ENCODE data around the gene ARFGAP2. TPM values are rescaled to one million over a fixed set of nuclear protein-coding genes. Genes with fewer than 3 reads are reported as not detected.
A peak's percentile ranks its signal among the peaks of the same experiment; 100 is the strongest.

Gene ARFGAP2
- total and polyA plus RNA-seq, 4 donors = 38.4 to 94.1 (median 67.0) TPM

DNA sequence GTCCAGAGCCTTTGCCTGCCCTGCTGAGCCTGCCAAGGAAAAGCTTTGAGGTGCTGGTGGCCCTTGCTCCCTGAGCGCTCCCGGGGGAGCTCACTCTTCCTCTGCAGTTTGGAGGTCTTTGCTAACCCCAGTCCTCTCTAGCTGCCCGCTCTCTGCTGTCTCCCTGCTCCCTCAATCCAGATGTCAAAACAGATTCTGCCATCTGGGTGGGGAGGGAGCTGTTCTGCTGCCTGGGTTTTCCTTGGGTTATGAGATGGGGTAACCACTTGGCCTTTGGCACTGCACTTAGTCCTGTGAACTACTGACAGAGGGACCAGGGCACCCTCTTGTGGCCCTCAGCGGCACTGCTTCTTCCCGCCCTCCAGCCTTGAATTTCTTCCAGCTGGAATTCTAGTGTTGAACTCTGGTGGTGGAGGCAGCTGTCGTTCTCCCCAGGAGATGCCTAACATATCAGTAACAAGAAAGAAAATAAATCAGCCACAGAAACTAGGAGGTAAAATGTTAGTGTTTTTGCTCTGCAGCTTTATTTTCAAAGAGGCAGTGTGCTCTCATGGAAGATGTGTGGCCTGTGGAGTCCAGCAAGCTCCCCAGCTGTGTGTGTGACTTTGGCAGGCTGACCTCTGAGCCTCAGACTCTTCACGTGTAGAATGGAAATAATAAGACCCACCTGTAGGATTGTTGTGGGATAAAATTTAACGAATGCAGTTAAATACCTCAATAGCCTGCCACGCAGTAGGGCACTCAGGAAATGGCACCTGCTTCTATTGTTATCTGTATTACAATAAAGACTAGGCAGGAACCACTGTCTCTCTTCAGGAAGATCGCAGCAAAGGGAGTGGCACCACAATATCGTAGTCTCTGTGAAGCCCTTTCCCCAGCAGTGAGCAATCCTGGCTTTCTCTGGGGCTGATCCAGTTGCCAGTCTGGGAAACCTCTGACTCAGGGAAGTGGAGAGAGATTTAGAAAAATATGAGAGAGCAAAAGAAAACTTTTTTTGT, 23.4 kb downstream of the ARFGAP2 start:
- no peaks in the 10 kb centered on the region for H3K36me3 ChIP-seq (ENCODE audit: control insufficient read depth in 1 of 2, insufficient read depth in 2 of 2, low read length in 1 of 2)
- no peaks in the 10 kb centered on the region for H3K9me3 ChIP-seq (ENCODE audit: control insufficient read depth, low read length)
- H3K4me3 ChIP-seq (ENCODE audit: low read length in 2 of 2) = no peak overlapping the region
- H3K27ac ChIP-seq (ENCODE audit: low read depth in 1 of 2, low read length in 2 of 2) = no peak overlapping the region
- intact Hi-C loops (cut with DNase I) = loop anchor here in 1 of 2 donors (2.0 kb wide), 1 partner anchor 264 kb away; no protein-coding TSS in a partner anchor
- ATAC-seq (ENCODE audit: low FRiP score) = peak; percentile 88
- peak; percentile 78 to 88 for DNase-seq
- 38% methylated on average over 11 of the region's 11 CpGs for WGBS, 2 donors
- H3K4me1 ChIP-seq (ENCODE audit: control insufficient read depth in 1 of 2, insufficient read depth in 2 of 2, low read length in 2 of 2) = no peaks in the 10 kb centered on the region
- no peaks in the 10 kb centered on the region for H3K27me3 ChIP-seq (ENCODE audit: control insufficient read depth in 1 of 2, insufficient read depth in 2 of 2, low read length in 1 of 2)

DNA sequence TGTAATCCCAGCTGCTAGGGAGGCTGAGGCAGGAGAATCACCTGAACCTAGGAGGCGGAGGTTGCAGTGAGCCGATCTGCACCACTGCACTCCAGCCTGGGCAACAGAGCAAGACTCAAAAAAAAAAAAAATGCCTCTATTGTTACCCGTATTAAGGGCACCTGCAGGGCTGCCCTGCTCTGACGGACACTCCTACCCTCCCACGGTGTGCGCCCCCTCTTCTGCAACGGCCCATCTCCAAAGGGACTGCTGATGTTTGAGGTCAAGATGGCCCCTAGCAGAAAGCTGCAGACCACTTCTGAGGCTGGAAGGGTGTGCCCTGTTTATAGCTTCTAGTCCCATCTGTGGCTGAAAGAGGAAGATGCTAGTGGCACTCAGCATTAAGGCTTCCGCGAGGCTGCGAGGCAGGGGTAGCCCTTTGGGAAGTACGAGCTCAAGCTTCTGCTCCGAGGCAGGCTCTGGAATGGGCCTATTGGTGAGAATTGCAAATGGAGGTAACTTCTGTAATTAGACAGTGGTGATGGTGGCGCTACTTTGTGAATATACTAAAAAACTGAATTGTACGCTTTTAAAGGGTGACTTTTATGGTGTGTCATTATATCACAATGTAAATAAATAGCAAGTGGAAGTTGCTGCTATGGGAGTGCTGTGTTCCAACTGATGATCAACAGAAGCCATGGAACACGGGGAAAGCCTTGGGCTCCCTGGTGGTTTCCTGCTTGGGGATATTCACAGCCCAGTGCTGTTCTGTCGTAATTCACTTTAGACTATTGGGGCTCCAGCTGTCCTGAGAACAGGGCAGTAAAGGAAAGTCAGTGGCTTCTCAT, 24.3 kb downstream of the ARFGAP2 start:
- intact Hi-C loops (cut with DNase I) = loop anchor here in 1 of 2 donors (2.0 kb wide), 1 partner anchor 264 kb away; no protein-coding TSS in a partner anchor
- H3K27ac ChIP-seq (ENCODE audit: low read depth in 1 of 2, low read length in 2 of 2) = no peak overlapping the region
- no peaks in the 10 kb centered on the region for H3K27me3 ChIP-seq (ENCODE audit: control insufficient read depth in 1 of 2, insufficient read depth in 2 of 2, low read length in 1 of 2)
- H3K4me1 ChIP-seq (ENCODE audit: control insufficient read depth in 1 of 2, insufficient read depth in 2 of 2, low read length in 2 of 2) = no peaks in the 10 kb centered on the region
- no peaks in the 10 kb centered on the region for H3K36me3 ChIP-seq (ENCODE audit: control insufficient read depth in 1 of 2, insufficient read depth in 2 of 2, low read length in 1 of 2)
- no peak overlapping the region for H3K4me3 ChIP-seq (ENCODE audit: low read length in 2 of 2)
- DNase-seq = no peak
- 84 to 85% methylated on average over 16 of the region's 16 CpGs for WGBS, 2 donors
- ATAC-seq (ENCODE audit: low FRiP score) = no peak
- no peaks in the 10 kb centered on the region for H3K9me3 ChIP-seq (ENCODE audit: control insufficient read depth, low read length)

DNA sequence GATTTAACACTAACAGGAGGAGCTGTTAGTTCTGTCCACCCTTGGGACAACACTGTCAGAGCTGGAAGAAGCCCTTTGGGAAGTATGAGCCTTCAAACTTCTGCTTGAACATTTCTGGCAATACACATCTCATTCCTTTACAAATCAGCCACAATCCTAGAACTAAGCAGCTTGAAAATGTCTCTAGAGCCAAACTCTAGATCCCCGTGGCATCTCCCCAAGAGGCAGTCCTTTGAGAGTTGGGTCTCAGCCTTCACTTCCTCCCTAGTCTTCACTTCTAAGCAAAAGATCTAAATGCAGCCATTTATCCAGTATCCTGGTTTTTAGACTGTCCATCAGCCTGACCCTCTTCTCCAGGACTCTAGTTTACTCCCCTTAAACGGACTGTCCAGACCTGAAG, 26.9 kb downstream of the ARFGAP2 start:
- intact Hi-C loops (cut with DNase I) = no loop called here
- ATAC-seq (ENCODE audit: low FRiP score) (no peak), DNase-seq (no peak)
- Histone ChIP-seq H3K27me3 (ENCODE audit: control insufficient read depth in 1 of 2, insufficient read depth in 2 of 2, low read length in 1 of 2) (no peaks in the 10 kb centered on the region), H3K36me3 (ENCODE audit: control insufficient read depth in 1 of 2, insufficient read depth in 2 of 2, low read length in 1 of 2) (no peaks in the 10 kb centered on the region), H3K9me3 (ENCODE audit: control insufficient read depth, low read length) (no peaks in the 10 kb centered on the region), H3K27ac (ENCODE audit: low read depth in 1 of 2, low read length in 2 of 2) (no peak overlapping the region), H3K4me1 (ENCODE audit: control insufficient read depth in 1 of 2, insufficient read depth in 2 of 2, low read length in 2 of 2) (no peaks in the 10 kb centered on the region), H3K4me3 (ENCODE audit: low read length in 2 of 2) (no peak overlapping the region)
- WGBS, 2 donors = 22 to 37% methylated on average over 2 of the region's 2 CpGs

DNA sequence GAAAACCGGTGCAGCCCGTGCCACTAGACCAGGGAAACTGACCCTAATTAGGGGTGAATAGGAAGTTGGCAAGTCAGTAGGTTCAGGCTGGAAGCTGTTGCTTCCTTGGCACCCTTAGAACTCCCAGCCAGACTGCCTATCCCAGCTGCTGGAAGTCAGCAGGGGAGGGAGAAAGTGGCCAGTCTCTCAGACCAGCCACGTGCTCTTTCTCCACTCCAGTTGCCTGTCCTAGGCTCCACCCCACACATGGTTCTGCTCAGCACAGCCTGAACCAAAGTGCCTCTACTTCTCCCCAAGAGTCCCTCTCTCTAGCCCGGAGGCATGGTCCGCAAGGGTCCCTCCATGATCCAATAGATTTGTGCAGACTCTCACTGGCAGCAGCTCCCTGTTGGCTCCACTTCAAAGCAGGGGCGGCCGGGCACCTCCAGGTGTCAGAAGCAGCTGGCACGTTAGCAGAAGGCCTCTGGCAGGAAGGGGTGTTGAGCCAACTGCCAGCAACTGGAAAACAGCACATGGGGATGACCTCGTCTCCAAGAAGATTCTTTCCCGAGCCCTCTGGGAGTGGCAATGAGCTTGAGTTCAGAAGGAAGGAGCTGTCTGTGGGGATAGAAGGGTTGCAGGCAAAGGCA, 27.7 kb downstream of the ARFGAP2 start:
- WGBS, 2 donors = 33 to 42% methylated on average over 10 of the region's 10 CpGs
- Histone ChIP-seq H3K4me1 (ENCODE audit: control insufficient read depth in 1 of 2, insufficient read depth in 2 of 2, low read length in 2 of 2) (no peaks in the 10 kb centered on the region), H3K27me3 (ENCODE audit: control insufficient read depth in 1 of 2, insufficient read depth in 2 of 2, low read length in 1 of 2) (no peaks in the 10 kb centered on the region), H3K4me3 (ENCODE audit: low read length in 2 of 2) (no peak overlapping the region), H3K27ac (ENCODE audit: low read depth in 1 of 2, low read length in 2 of 2) (no peak overlapping the region), H3K9me3 (ENCODE audit: control insufficient read depth, low read length) (no peaks in the 10 kb centered on the region), H3K36me3 (ENCODE audit: control insufficient read depth in 1 of 2, insufficient read depth in 2 of 2, low read length in 1 of 2) (no peaks in the 10 kb centered on the region)
- DNase-seq (peak in 1 of 2 donors; percentile 73), ATAC-seq (ENCODE audit: low FRiP score) (no peak)
- intact Hi-C loops (cut with DNase I) = no loop called here

DNA sequence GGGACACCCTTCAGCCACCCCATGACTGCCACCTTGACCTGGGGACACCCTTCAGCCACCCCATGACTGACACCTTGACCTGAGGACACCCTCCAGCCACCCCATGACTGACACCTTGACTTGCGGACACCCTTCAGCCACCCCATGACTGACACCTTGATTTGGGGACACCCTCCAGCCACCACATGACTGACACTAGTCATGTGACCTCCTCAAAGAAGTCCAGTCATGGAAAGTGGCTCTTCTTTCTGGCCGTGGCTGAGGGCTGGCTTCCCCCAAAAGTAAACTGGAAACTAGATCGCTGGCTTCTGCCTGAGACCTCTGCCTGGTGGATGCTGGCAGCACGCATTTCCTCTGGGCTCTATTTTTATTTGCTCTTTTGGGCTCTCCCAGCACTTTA, 28.4 kb downstream of the ARFGAP2 start:
- Histone ChIP-seq H3K27me3 (ENCODE audit: control insufficient read depth in 1 of 2, insufficient read depth in 2 of 2, low read length in 1 of 2) (no peaks in the 10 kb centered on the region), H3K36me3 (ENCODE audit: control insufficient read depth in 1 of 2, insufficient read depth in 2 of 2, low read length in 1 of 2) (no peaks in the 10 kb centered on the region), H3K27ac (ENCODE audit: low read depth in 1 of 2, low read length in 2 of 2) (no peak overlapping the region), H3K4me3 (ENCODE audit: low read length in 2 of 2) (no peak overlapping the region), H3K9me3 (ENCODE audit: control insufficient read depth, low read length) (no peaks in the 10 kb centered on the region), H3K4me1 (ENCODE audit: control insufficient read depth in 1 of 2, insufficient read depth in 2 of 2, low read length in 2 of 2) (no peaks in the 10 kb centered on the region)
- DNase-seq (no peak), ATAC-seq (ENCODE audit: low FRiP score) (no peak)
- WGBS, 2 donors = 89 to 91% methylated on average over 4 of the region's 4 CpGs
- intact Hi-C loops (cut with DNase I) = no loop called here

DNA sequence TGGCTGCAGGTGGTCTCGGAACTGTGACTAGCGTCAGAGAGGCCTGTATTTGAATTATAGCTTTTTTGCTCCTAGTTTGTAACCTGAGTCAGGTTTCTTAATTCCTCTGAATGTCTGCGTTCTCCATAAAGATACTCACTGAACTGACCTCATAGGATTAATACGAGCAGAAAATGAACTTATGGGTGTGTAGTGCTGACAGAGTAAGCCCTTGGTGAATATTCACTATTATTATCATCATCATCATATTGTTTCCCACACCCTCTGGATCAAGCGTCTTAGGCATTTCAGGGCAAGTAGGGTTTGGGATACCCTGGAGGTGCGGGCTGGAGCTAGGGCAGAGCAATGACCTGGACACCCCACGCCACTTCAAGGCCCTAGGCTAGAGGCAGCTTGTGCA, 29.0 kb downstream of the ARFGAP2 start:
- no peaks in the 10 kb centered on the region for H3K4me1 ChIP-seq (ENCODE audit: control insufficient read depth in 1 of 2, insufficient read depth in 2 of 2, low read length in 2 of 2)
- WGBS, 2 donors = 95 to 97% methylated on average over 7 of the region's 7 CpGs
- no peaks in the 10 kb centered on the region for H3K36me3 ChIP-seq (ENCODE audit: control insufficient read depth in 1 of 2, insufficient read depth in 2 of 2, low read length in 1 of 2)
- no peak overlapping the region for H3K4me3 ChIP-seq (ENCODE audit: low read length in 2 of 2)
- no peak for ATAC-seq (ENCODE audit: low FRiP score)
- H3K27ac ChIP-seq (ENCODE audit: low read depth in 1 of 2, low read length in 2 of 2) = no peak overlapping the region
- intact Hi-C loops (cut with DNase I) = no loop called here
- DNase-seq = no peak
- H3K27me3 ChIP-seq (ENCODE audit: control insufficient read depth in 1 of 2, insufficient read depth in 2 of 2, low read length in 1 of 2) = no peaks in the 10 kb centered on the region
- H3K9me3 ChIP-seq (ENCODE audit: control insufficient read depth, low read length) = no peaks in the 10 kb centered on the region

DNA sequence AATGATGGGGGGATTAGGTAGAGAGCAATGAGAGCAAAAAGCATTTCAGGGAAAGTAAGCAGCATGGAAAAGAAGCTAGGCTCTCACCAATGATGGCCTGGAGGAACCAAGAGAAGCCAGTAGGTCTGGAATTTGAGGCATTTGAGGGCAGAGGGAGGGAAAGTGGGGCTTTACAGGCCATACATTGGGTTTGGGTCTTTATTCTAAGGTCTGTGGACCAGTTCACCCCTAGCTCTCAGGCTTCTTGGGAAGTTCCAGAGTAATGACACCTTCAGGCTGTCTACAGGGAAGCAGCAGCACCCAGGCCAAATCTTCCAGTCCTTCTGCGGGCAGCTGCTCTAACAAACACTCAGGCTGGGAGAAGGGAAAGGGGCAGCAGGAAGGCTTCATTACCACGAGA, 29.4 kb downstream of the ARFGAP2 start:
- DNase-seq (no peak), ATAC-seq (ENCODE audit: low FRiP score) (no peak)
- WGBS, 2 donors = 94 to 100% methylated on average over 2 of the region's 2 CpGs
- intact Hi-C loops (cut with DNase I) = no loop called here
- no peak overlapping the region for H3K27ac ChIP-seq (ENCODE audit: low read depth in 1 of 2, low read length in 2 of 2)
- no peaks in the 10 kb centered on the region for H3K27me3 ChIP-seq (ENCODE audit: control insufficient read depth in 1 of 2, insufficient read depth in 2 of 2, low read length in 1 of 2)
- no peaks in the 10 kb centered on the region for H3K36me3 ChIP-seq (ENCODE audit: control insufficient read depth in 1 of 2, insufficient read depth in 2 of 2, low read length in 1 of 2)
- H3K4me1 ChIP-seq (ENCODE audit: control insufficient read depth in 1 of 2, insufficient read depth in 2 of 2, low read length in 2 of 2) = no peaks in the 10 kb centered on the region
- no peak overlapping the region for H3K4me3 ChIP-seq (ENCODE audit: low read length in 2 of 2)
- no peaks in the 10 kb centered on the region for H3K9me3 ChIP-seq (ENCODE audit: control insufficient read depth, low read length)

DNA sequence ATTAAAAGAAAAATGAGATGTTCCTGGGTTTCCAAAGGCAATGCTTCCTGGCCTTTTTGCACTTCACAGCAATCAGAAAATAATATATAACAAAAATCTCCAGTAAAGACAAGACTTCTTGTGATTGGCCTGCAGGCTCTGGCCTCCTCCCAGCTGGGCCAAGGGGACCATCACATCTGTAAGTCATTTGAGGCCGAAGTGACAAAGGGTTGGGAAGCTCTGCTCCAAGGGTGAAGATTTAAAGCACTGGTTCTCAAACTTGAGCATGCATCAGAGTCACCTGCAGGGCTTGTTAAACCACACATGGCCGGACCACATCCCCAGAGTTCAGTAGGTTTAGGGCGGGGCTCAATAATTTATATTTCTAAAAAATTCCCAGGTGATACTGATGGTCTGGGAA, 32.1 kb downstream of the ARFGAP2 start:
- H3K27me3 ChIP-seq (ENCODE audit: control insufficient read depth in 1 of 2, insufficient read depth in 2 of 2, low read length in 1 of 2) = no peaks in the 10 kb centered on the region
- intact Hi-C loops (cut with DNase I) = no loop called here
- 94 to 96% methylated on average over 3 of the region's 3 CpGs for WGBS, 2 donors
- DNase-seq (no peak), ATAC-seq (ENCODE audit: low FRiP score) (no peak)
- H3K27ac ChIP-seq (ENCODE audit: low read depth in 1 of 2, low read length in 2 of 2) = no peak overlapping the region
- no peaks in the 10 kb centered on the region for H3K36me3 ChIP-seq (ENCODE audit: control insufficient read depth in 1 of 2, insufficient read depth in 2 of 2, low read length in 1 of 2)
- no peaks in the 10 kb centered on the region for H3K9me3 ChIP-seq (ENCODE audit: control insufficient read depth, low read length)
- H3K4me1 ChIP-seq (ENCODE audit: control insufficient read depth in 1 of 2, insufficient read depth in 2 of 2, low read length in 2 of 2) = no peaks in the 10 kb centered on the region
- H3K4me3 ChIP-seq (ENCODE audit: low read length in 2 of 2) = no peak overlapping the region

All from aorta (tissue), 5 donors.